HG02938 (cell line): Measurements from ENCODE around the gene FCHSD2.
"Not testable (repeated sequence)": the region's sequence is repeated elsewhere in the genome, so short reads cannot be mapped to it uniquely, and the experiment has no call there.

Experiments used
- ATAC-seq: cut with Tn5 transposase; IDR thresholded peaks from one replicate; pipeline ENCODE4 v1.9.1; 2021; ENCODE audit warnings: mild to moderate bottlenecking, moderate library complexity; ENCODE audit not compliant: unreplicated experiment

FCHSD2 gene

DNA sequence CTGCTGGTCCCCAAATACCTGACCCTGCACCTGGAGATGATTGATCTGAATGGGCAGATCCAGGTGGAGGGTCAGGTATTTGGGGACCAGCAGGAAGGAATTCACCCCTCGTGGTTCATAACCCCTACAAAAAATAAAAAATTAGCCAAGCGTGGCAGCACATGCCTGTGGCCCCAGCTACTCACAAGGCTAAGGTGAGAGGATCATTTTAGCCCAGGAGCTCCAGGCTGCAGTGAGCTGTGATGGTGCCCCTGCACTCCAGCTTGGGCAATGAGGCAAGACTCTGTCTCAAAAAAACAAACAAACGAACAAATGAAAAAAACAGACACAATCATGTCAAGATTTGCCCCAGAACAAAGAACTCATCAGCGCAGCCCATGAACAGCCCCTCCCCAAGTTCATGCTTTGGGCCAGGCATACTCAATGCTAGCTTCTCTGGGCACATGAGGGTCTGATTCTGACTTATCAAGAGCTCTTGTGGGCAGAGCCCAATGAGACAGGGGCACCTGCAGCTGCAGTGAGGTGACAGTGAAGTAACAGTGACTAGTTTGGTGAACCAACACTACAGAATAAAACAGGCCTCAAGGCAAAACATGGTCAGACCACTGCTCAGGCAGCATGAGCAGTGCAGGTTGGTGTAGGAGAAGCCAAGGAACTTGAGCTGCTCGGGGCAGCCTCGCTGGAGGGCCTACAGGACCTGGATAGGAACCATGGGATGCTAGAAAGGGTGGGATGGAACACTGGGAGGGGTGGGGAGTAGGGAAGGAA lies 10.2 kb upstream of the FCHSD2 start:
- ATAC-seq = no peak

DNA sequence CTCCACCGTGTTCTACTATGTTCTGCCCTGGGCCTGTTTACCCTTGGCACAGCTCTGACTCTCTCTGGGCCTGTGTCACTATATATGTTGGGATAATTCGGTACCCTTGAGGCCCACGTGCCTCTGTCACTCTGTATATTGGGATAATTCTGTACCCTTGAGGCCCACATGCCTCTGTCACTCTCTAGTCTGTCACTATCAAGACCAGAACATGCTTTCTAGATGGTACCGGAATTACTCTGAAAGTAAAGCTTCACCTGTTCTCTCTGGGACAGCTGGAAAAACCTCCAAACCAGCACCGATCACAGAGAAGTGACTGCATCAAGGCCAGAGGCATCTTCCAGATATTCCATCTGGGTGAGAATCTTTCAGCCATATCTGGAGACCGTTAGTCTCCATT lies 9.3 kb upstream of the FCHSD2 start:
- no peak for ATAC-seq

DNA sequence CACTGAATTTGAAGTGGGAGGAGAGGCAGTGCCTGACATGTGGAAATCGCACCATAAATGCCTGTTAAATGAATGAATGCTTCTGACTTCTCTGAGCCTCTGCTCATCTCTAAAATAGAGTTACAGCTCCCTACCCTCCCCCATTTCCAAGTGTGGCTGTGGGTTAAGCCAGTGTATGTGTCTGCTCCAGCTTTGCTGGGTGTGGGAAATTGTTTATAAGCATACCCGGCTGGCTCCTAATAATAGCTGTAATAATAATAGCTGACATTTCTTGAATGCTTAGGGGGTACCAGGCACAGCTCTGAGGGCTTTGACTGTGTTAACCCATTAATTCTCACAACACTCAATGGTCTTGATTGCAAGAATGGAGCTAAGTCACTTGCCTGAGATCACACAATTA lies 7.0 kb upstream of the FCHSD2 start:
- ATAC-seq = no peak

DNA sequence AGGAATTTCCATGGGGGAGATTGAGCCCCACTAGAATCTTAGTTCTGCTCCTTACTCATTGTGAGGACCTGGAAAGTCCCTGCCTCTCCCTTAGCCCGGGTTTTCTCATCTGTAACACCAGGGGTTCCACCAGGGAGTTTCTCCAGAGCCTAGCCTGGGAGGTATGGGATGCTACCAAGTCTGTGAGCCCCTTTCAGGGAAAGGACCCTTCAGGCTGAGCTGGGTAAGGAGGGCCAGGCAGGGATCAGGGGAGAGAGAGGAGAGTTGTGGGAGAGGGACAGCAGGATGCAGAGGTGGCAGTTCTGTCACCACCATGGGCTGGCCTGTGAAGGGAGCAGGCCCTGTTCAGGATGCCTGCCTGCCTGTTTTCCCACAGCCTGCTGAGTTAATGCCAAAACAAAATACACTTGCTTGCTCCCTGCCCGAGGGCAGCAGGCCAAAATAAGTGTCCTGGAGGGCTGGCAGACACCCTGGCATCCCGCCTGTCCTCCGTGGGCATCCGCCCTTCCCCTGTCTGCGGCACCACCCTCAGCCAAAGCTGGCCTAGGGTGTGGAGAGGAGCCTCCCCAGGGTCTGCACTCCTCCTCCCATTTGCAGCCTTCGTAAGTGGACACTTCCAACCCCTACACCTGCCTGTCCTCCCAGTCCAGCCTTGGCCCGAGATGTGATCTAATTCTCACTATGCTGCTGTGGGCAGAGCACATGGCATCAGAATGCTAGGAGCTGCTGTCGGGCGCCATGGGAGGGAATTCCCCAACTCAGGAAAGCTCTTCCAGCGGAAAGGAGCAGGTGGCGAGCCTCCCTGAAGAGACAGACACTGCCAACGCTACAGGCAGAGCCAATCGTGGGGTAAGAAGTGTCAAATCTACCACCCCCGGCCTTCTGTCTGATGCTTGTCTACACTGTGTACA lies 5.9 kb upstream of the FCHSD2 start:
- ATAC-seq = no peak

DNA sequence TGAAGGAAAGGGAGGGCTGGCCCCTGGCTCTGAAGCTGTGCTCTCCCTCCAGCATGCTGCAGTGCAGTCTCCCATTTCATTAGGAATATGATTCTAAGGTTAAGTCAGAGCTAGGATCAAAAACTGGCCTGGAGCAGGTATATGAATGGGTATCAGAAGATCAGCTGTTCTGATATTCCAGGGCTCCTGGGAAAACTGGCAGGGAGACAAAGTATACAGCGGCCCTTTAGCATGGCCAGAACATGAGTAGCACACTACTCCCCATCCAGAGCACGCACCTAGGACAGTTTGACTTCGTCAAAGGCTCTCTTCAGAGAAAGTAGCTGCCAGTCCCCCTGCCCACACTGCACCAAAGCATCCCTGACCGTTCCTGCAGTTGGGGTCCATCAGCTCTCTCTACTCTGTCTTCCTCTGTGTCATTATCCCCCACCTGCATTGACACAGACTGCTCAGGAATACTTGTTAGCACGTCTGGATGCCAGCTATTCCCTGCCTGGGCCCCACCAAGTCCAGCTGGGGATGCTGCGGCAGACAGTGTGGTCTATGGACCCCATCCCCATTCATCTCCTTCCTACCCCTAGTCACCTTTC lies 4.0 kb upstream of the FCHSD2 start:
- no peak for ATAC-seq

DNA sequence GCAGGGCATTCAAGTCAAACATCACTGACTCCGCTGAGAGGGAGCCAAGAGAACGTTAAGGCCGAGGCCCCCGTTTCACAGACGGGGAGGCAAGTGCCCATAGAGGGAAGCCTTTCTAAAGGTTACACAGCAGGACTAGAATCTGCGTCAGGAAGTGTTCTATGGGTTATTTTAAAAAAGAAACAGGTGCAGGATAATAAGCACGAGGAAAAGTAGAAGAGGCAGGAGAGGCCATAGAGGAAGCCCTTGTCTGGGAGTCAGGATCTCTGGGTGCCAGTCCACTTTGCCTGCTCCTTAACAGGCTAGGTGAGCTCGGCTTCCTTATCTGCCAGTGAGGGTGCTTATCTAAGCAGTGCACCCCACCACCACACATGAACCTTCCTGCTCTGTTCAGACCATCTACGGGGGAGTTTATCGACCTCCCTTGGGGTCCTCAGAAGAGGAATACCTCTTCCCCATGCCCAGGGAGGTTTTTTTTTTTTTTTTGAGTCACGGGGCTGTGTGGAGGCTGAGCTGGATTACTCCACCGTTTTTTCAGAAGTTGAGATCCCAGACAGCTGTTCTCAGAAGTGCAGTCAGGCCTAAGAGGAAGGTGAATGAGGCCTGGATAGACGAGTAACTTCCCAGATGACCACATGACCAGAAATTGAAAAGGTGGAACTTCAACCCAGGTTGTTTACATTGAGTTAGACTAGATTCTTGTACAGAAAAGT lies 1.2 kb upstream of the FCHSD2 start:
- no peak for ATAC-seq

DNA sequence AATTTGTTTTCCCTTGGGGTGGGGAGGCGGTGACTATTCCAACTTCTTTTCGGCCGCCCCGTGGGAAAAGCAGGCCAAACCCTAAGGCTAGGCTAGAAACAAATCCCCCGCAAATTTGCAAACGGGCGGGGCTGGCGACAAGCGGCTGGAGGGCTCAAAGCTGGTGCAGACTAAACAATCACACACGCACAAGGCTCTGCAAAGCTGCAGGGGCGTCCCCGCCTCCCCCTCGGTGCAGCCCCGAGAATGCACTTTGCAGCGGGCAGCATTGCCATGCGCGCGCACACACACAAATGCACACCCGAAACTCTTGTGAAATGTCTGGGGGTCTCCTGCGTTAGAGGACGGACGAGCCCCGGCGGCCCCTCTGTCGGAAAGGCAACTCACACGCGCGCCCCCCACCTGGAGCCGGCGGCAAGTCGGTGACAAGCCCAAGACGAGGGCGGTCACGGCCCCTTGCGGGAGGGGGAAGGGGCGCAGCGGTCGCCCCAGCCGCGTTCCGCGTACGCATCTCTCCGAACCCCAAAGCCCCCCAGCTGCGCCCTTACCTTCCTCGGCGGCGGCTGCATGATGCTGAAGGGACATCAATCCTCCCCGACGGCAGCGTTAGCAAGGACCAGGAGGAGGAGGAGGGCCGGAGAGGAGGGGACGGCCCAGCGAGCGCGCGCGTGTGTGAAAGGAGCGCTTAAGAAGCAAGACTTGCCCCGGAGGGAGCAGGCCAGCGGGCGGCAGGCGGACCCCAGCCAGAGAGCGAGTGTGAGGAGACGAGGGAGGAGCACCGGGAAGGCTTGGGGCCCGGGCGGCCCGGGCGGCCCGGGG lies 600 bp downstream of the FCHSD2 start:
- ATAC-seq = peak; percentile 31

DNA sequence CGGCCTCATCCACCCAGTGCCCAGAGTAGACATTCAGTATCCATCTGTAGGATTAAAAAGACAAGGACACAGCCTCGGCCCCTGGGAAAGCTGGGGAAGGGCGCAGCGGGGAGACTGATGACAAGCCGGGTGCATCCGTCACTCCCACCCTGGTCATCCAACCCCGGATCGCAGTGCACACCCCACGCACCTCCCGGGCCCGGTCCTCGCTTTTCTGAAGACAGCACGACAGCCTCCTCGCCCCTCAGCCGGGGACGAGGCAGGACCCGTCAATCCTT lies 1.1 kb downstream of the FCHSD2 start:
- no peak for ATAC-seq

DNA sequence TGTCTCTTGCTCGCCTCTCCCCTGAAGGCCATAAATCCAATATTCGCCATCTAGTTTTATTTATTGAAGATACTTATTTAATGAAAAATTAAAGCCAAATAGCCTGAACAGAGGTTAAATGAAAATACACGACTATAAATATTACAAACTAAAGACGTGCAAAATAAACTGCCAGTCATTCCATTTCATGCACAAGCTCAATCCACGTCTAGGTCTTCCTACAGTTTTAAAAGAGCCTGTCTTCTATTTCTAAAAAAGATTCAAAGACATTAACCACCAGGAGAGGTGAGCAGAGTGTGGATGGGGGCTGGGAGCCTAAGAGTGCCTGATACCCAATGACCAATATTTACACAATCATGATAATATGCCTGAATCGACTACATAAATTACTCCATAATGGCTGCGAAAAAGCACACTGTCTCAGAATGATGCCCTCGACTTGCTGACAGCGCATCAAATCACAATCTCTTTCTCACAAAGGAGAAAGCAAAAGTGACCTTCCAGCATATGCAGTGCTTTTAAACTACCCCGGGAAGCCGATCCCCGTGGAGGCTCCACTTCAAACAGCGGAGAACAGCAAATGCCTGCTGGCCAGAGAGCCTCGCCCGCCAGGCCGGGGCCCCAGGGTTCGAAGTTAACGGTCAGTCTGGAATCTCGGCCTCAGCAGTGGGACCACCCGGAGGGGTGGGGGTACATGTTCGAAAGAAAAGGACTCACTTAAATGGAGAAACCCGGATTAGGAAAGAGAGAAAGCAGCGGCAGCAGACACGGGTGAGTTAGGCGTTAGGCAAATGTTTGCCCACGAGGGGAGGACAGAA lies 1.7 kb downstream of the FCHSD2 start:
- ATAC-seq = no peak

DNA sequence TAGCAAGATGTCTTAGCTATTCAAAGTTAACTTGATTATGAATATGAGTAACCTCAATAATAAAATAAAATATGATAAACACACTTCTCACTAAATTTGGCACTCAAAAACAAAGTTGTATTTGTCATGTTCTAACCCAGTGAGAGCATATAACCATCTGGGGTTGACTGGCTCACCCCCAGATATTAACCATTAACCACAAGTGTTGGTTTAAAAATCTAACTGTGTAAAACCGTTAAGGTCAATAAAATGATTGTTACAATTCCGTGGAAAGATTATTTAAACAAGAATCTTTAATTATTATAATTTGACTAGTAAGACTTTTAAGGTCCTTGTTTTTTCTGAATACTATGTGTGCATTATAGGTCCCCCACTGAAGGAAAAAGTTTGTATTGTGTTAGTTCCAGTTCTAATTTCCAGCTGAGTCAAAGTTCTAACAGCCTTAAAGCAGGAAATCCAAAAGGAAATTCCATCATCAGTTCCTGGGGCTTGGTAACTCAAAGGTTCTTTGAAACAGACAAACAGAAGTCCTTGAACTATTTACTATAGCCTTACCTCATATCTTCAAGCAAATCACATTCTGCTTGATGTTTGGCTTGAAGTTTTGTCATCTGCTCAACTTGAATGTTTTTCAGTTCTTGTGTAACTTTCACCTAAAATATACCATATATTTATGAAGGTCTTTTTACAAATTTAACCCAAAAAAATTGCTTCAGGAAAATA lies 2.5 kb downstream of the FCHSD2 start:
- no peak for ATAC-seq

DNA sequence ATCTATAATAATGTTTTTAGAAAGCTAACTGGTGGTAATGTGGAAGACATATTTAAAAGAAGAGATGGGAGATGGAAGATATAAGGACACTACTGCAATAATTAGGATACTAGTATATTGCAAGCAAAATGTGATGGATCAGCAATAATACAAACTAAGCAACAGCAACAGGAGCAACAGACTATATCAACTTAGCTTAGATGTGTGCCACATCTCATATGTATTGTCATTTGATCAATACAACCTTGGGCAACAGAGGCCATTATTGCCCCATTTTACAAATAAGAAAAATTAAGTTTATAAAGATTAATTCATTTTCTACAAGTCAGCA lies 4.2 kb downstream of the FCHSD2 start:
- no peak for ATAC-seq

DNA sequence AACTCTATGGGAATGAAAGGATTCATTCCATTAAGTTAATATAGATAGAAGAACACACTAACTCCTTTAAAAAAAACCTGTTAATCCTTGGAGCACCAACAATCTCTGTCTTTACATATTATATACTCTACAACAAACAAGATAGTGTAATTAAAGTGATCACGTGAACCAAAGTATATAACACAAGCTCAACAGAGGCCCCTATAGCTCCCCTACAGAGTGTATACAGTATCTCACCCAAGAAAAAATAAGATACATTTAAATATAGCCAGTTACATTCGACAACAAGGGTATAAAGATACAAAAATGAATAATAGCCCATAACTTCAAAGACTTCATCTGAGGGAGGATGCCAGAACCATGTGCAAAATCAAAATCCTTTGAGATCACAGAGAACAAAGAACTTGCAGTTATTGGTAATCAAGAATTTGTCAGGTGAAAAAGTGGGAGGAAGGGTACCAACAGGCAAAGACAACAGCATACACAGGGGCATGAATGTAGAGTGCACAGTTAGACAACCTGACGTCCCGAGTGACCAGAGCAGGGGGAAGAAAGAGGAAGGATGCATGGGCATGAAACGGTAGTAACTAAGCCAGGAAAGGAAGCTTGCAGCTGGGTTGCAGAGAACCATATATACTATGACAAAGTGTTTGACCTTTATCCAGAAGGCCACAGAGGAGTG lies 4.7 kb downstream of the FCHSD2 start:
- ATAC-seq = no peak

DNA sequence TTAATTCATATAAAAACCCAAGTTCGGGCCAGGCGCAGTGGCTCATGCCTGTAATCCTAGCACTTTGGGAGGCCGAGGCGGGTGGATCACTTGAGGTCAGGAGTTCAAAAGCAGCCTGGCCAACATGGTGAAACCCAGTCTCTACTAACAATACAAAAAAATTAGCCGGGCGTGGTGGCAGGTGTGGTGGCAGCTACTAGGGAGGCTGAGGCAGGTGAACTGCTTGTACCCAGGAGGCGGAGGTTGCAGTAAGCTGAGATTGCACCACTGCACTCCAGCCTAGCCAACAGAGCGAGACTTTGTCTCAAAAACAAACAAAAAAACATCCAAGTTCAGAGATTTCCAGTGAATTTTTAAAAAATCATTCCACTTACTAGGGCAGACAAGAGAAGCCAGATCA lies 5.4 kb downstream of the FCHSD2 start:
- ATAC-seq = not testable (repeated sequence)

DNA sequence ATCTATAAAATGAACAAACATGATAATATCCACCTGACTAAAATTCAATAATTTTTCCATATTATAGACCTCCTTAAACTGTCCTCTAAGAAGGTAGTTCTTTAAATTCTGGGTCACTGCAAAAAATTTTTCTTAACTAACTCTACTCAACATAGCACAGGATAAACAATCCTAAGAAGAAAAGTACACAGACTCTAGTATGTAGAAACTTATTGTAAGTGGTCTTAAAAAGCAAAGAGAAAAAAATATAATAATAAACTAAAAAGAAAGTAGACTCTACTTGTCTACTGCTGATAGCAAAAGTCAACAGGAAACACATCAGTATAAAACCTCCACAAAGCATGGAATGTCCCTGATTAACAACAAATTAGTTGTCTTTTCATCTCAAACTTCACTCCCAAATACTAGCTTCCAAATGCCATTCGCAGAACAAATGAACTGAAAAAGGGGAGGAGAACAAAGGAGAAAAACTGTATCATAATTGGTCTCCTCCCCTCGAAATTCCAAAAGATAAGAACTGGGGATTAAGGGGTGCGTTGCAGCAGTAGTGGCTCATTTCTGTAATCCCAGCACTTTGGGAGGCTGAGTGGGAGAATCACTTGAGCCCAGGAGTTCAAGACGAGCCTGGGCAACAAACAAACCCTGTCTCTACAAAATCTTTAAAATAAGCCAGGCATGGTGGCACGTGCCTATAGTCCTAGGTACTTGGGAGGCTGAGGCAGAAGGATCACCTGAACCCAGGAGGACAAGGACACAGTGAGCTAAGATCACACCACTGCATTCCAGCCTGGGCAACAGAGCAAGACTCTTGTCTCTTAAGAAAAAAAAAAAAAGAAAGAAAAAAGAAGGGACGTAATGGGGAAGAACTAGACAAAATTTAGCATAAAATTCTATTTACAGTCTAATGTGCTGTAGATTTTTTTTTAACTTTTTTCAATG lies 6.5 kb downstream of the FCHSD2 start:
- ATAC-seq = no peak

DNA sequence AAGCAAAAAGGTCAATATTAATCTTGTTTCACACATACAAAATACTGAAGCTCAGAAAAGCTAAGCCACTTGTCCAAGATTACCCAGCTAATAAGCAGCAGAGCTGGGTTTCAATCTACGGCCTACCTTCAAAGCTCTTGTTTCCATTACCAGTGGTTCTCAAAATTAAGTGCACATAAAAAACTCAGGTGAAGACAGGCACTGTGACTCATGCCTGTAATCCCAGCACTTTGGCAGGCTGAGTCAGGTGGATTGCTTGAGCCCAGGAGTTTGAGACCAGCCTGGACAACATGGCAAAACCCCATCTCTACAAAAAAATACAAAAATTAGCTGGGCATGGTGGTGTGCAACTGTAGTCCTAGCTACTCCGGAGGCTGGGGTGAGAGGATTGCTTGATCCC lies 9.8 kb downstream of the FCHSD2 start:
- ATAC-seq = not testable (repeated sequence)

DNA sequence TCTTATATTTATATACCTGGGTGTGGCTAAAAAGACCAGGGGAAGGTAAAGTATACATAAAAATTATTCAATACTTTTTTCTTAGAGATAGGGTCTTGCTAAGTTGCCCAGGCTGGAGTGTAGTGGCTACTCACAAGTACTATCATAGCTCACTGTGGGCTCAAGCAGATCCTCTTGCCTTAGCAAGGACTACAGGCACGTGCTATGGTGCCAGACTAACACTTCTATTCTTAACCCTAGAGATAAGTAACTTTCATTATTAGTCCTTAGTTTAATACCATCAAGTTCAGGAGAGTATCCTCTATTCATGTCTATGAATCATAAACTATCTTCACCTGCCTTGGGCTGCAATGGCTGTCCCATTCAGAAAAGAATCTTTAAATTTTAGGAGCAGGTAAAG lies 11.9 kb downstream of the FCHSD2 start:
- ATAC-seq = no peak

DNA sequence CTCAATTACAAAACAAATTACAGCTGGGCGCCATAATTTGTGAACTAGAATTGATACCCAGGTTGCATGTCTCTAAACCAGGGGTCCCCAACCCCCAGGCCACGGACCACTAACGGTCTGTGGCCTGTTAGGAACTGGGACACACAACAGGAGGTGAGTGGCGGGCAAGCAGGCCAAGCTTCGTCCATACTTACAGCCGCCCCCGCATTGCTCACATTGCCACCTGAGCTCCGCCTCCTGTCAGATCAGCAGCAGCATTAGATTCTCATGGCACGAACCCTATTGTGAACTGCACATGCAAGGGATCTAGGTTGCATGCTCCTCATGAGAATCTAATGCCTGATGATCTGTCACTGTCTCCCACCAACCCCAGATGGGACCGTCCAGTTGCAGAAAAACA lies 12.9 kb downstream of the FCHSD2 start:
- ATAC-seq = no peak
